GF-D8 (cell line): ENCODE data around the gene ARHGAP26.
A peak's percentile ranks its signal among the peaks of the same experiment; 100 is the strongest.

Source experiments
- DNase-seq: peaks from one replicate; lab custom pipeline; 2025; lab: John Stamatoyannopoulos, UW

Gene ARHGAP26

GRCh38 chr5:142769793-142770649 is at the start of gene ARHGAP26:
Gene ARHGAP26, plus strand, starts transcription at chr5:142770377. Its CDS starts 385 bp downstream, at chr5:142770762.
- peak; percentile 84 for DNase-seq

DNA sequence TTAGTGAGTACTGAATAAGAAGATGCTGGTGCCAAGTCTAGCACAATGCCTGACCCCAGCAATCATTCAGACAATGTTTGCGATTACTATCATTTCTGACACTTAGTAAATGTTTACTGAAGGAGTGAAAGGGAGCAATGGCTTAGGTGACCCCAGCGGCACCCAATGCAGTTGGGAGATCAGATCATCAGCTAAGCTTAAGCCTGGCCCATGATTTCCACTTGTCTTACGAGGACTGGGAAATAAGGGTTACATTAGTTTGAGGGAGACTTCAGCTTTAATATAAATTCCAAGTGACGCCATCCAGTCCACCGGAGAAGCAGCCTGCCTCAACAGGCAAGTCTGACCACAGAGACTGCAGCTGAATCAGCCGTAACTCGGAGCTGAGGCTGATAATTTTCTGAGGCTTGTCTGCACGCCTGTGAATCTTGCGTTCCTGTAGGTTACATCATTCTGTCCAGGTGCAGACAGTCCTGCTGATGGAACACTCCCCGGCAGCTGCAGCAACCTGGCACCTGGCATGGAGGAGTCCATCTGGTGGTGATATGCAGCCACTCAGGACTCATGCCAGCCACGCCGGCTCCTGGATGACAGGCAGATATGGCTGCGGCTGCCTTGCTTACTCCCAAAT is 49.4 kb upstream of the ARHGAP26 start:
- DNase-seq = no peak

- no peak for DNase-seq
These were observed 48.0 kb upstream of the ARHGAP26 start for GRCh38 chr5:142722146-142722545.

- DNase-seq = no peak
These were observed 47.3 kb upstream of the ARHGAP26 start for GRCh38 chr5:142722896-142723295.

GRCh38 chr5:142724821-142725220 is 45.4 kb upstream of the ARHGAP26 start:
- DNase-seq = no peak

GRCh38 chr5:142725231-142726187 is 44.7 kb upstream of the ARHGAP26 start:
- no peak for DNase-seq

GRCh38 chr5:142726188-142726731 is 43.9 kb upstream of the ARHGAP26 start:
- no peak for DNase-seq

DNA sequence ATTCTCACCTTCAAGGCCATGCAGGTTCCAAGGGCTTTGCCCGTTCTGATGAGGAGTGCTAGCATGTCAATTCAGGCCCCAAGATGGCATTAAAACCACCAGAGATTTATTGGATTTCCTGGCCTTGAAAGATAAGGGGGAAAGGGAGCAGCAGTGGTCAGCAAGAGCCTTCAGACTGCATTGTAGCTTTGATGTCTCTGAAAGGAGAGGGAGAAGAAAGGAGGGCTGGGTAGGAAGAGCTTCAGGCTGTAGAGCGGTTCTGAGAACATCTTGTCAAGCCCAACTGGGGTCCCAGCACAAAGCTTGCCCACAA is 42.5 kb upstream of the ARHGAP26 start:
- no peak for DNase-seq

- no peak for DNase-seq
These were observed 34.6 kb upstream of the ARHGAP26 start for GRCh38 chr5:142735323-142736246.

DNA sequence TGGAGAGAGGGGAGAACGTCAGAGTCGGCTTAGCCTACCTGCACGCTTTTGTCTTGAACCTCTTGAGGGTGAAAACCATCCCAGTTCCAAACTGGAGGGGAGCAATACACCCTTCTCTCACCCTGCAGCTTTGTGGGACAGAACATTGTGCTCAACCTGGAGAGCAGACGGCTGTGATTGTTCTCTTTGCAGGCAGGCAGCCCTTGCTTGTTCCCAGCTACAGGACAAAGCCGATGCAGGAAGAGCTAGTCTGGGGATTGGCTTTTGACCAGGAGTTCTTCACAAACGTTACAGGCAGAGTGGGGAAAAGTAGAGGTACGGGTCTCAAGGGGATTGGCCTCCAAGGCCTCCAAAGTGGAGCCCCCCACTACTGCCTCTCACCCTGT is 33.9 kb upstream of the ARHGAP26 start:
- DNase-seq = no peak

DNA sequence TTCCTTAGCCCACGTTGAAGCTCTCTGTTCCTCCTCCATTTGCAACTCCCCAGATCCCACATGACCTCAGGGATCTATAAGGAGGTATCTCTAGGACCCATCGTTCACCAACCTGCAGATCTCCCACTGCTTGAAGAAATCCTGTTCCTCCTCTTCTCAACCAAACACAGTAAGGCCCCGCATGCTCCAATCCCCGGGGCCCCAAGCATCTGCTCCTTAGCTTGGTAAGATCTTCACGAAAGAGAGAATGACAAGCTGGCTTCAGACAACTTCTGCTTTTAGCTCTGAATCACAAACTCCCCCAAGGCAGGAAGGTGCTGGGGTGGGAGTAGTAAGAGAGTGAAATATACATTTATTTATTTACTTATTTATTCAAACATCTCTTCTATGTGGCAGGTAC is 33.0 kb upstream of the ARHGAP26 start:
- DNase-seq = no peak

DNA sequence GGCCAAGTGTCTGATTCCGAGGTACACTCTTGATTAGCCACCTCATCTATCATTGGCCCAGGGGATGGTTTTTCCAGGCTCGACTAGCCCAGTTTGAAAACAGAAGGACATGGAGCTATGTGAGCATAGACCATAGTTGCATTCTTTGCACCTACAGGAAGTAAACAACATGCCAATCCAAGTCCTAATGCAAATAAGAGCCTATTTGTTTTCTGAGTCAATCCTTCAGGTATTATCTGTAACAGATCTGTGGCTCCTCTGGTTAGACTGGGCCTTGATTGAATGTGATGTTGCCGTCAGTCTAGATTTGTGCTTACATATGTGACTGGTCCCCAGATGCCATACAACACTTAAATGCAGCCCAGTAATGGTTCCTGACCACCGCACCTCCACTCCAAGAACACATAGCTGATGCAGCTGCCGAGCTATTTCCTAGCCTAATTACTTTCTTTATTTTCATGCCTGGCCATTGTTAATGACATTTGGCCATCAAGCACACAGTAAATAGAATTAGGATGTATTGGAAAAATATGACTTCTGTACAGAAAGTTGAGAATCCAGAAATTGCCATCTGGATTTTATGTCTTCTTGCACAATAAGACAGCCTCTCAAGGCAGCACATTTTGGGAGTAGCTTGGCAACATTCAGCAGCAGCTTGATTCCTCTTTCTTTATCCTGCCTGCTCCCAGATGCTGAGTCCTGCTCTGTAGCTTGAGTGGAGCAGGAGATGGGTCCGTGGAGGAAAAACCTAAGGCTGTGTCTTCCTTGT is 29.5 kb upstream of the ARHGAP26 start:
- no peak for DNase-seq

DNA sequence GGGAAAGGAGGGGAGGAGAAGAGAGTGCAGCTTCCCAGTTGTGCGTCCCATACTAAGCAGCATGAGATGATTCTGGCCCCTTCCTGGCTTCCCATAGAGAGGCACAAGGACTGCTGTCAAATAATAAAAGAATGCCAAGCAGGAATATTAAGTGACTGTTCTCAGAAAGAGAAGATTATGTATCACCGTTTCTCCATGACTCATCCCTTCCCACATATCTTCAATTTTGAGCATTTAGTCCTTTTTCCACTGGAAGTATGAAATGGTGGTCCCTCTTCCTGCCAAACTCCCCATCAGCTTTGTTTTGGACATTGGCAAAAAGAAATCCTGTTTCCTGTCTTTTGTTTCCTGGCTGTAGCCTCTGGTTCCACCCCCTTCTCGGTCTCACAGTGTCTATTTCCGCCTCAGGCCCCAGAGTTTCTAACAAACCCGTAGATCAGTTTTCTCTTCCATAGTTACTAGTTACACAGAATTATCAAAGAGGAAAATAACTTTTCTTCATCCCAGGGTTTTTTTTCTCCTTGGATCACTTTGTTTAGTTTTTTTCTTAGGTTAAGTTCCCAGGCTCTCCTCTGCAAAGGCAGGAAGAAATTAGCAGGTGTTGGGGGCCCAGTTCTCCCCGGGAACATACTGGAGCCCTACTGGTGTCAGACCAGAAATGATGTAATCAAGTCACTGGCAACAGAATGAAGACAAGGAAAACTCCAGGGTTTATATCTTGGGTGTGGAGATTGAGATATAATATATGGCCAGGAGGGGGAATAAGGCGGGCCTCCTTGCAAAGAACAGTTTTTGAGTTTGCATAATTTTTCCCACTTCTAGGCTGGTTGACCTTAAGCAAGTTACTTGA is 26.4 kb upstream of the ARHGAP26 start:
- no peak for DNase-seq

DNA sequence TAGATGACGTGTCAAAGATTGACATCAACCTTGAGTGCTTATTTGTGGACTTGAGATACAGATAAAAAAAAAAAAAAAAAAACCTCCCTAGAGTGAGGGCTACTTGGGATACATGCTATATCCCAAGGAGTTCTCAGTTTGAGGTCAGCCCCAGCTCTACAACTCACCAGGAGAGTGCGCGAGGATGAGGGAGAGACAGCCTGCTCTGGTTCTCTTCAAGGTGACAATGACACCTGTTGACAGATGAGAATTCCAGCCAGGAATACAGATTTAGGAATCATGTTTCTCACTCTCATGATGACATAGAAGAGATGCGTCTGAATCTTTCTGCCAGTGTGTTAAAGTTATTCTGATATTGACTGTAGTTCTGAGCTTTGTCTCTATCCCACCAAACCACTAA is 24.9 kb upstream of the ARHGAP26 start:
- DNase-seq = no peak

DNA sequence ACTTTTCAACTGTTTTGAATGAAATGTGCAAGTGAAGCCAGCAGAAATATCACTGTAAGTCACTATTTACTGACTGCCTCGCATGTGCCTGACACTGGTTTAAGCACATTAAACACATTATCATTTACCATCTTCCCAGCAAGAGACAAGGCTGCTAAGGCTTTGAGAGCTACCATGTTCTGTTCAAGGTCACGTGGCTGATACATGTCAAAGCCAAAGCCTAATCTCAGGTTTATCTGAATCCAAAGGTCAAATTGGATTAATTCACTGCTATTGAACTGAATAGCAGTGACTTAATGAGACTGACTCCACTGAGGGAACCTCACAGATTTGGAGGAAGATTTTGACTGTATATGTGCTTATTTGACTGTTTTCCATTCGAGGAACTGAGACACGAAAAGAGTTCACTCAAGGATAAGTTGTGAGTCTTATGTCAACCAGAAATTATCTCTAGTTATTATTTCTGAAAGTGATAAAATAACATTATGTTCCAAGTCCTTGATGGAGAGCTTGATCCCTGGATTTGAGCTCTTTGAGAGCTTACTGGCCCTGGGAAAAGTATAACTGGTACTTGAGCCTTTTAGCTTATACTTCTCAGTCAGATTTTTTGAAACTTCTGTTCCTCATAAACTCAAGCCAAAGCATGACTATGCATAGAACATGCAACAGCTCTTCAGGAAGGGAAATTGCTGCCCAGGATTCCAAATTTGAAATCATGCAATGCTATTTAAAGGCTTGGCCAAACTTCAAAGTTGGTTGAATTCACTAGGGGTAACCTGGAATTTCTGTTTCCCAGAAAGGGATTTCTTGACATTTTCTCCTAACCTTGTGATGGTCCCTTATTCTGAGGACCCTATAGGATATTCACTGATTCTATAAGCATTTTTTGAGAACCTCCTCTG is 23.4 kb upstream of the ARHGAP26 start:
- no peak for DNase-seq

- DNase-seq = no peak
These were observed 22.0 kb upstream of the ARHGAP26 start for GRCh38 chr5:142748132-142748531.

DNA sequence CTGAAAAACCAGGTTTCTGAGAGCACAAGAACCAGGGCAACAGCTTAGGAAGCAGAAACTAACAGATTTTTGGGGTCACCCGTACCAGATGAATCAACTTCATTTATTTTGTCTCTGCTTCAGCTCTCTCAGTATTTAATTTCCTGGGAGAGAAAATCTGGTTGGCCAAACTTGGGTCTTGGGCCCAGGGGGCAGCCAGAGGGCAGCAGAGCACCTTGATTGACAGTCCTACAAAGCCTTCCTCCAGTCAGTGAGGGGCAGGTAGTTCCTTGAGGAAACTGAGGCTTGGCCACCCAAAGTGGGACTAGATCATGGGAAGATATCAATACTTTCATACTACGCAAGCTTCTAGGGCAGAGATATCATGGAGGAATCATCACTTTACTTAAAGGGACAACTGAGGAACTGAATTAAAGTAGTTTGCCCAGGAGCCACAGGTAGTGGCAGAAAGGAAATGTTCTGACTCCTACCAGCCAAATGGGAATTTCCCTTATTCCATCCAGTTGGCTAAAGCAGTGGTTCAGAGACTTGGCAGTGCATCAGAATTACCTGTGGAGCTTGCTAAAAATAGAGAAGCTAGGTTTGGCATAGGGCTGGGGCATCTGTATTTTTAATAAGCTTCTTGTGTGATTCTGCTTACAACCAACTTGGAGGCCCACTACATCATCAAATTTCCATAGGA is 21.5 kb upstream of the ARHGAP26 start:
- no peak for DNase-seq

- no peak for DNase-seq
These were observed 20.9 kb upstream of the ARHGAP26 start for GRCh38 chr5:142749321-142749720.
